ENCODE results near the gene ABCC6. TPM values are rescaled to one million over a fixed set of nuclear protein-coding genes. Genes with fewer than 3 reads are reported as not detected.
"Not testable (repeated sequence)": the region's sequence is repeated elsewhere in the genome, so short reads cannot be mapped to it uniquely, and the experiment has no call there.

Gene ABCC6
- total and polyA plus RNA-seq, 2 of the 4 experiments (the other 2 are of a cell fraction) = 0.36 to 1.3 TPM

GRCh38 chr16:16204552-16204951 is 18.7 kb downstream of the ABCC6 start:
- H4K5ac ChIP-seq (ENCODE audit: low read depth, low read length); dilution Hi-C loops (cut with HindIII; ENCODE audit: low sequenced_read_pairs, unreplicated experiment); DNase-seq: not testable (repeated sequence)

GRCh38 chr16:16203494-16203893 is 19.8 kb downstream of the ABCC6 start:
- H3K79me1 ChIP-seq (ENCODE audit: low read depth in 1 of 2, low read length in 2 of 2); DNase-seq; H3K4me3 ChIP-seq (ENCODE audit: insufficient read depth, low read depth, low read length); H3K23ac ChIP-seq (ENCODE audit: low read depth, low read length); H2AFZ ChIP-seq (replicated peaks; ENCODE audit: low read length, poor library complexity); intact Hi-C loops (cut with micrococcal nuclease); BruUV-seq (replicated peaks); H2BK20ac ChIP-seq (ENCODE audit: low read depth, low read length); dilution Hi-C loops (cut with HindIII; ENCODE audit: low sequenced_read_pairs, unreplicated experiment); H3K36me3 ChIP-seq (ENCODE audit: control insufficient read depth, insufficient read depth, low read length); H4K91ac ChIP-seq (ENCODE audit: insufficient read depth, low read depth, low read length); H3K9me3 ChIP-seq (ENCODE audit: control insufficient read depth, insufficient read depth, low read length); H3K9me1 ChIP-seq (ENCODE audit: insufficient read depth, low read length); H3K4me1 ChIP-seq (ENCODE audit: control insufficient read depth, insufficient read depth, low read length); H3K4me2 ChIP-seq (ENCODE audit: low read depth, low read length); in situ Hi-C loops (cut with MboI; ENCODE audit: low sequenced_read_pairs); H3K56ac ChIP-seq (ENCODE audit: extremely low read depth, insufficient read depth, low read length); H3K9ac ChIP-seq (ENCODE audit: low read depth, low read length); H2BK15ac ChIP-seq (ENCODE audit: low read depth, low read length); H3K27me3 ChIP-seq (ENCODE audit: control insufficient read depth, insufficient read depth, low read length); ATAC-seq (ENCODE audit: low read depth); H3K18ac ChIP-seq (ENCODE audit: low read depth, low read length); H2AK9ac ChIP-seq (replicated peaks; ENCODE audit: low read depth, low read length, poor library complexity); POLR2A ChIA-PET (ENCODE audit: unreplicated experiment); H2AK5ac ChIP-seq (ENCODE audit: low read depth, low read length); H2BK5ac ChIP-seq (ENCODE audit: low read depth, low read length, poor library complexity, severe bottlenecking); H2BK120ac ChIP-seq (ENCODE audit: low read depth, low read length); H4K20me1 ChIP-seq (ENCODE audit: insufficient read depth, low read length); H3K27ac ChIP-seq (ENCODE audit: insufficient read depth, low read length); CTCF ChIA-PET; H4K8ac ChIP-seq (ENCODE audit: low read depth in 2 of 2, low read length in 2 of 2); H4K5ac ChIP-seq (ENCODE audit: low read depth, low read length); H3K4ac ChIP-seq (ENCODE audit: low read depth, low read length); H3K14ac ChIP-seq (replicated peaks; ENCODE audit: low read depth, low read length): not testable (repeated sequence)
- WGBS, 2 experiments (ENCODE audit: extremely low coverage in 2 of 2, insufficient read length in 1 of 2) = no CpG with 5 or more reads among the region's 6 CpGs

More at GRCh38 chr16:16204552-16204951, 18.7 kb downstream of the ABCC6 start:
- H2AK5ac ChIP-seq (ENCODE audit: low read depth, low read length); H2BK20ac ChIP-seq (ENCODE audit: low read depth, low read length); H3K4me1 ChIP-seq (ENCODE audit: control insufficient read depth, insufficient read depth, low read length); in situ Hi-C loops (cut with MboI; ENCODE audit: low sequenced_read_pairs); H2BK120ac ChIP-seq (ENCODE audit: low read depth, low read length); H3K14ac ChIP-seq (replicated peaks; ENCODE audit: low read depth, low read length); CTCF ChIA-PET; POLR2A ChIA-PET (ENCODE audit: unreplicated experiment); H3K9ac ChIP-seq (ENCODE audit: low read depth, low read length); H2AK9ac ChIP-seq (replicated peaks; ENCODE audit: low read depth, low read length, poor library complexity); intact Hi-C loops (cut with micrococcal nuclease); H3K4me3 ChIP-seq (ENCODE audit: insufficient read depth, low read depth, low read length); H3K27me3 ChIP-seq (ENCODE audit: control insufficient read depth, insufficient read depth, low read length); H3K4me2 ChIP-seq (ENCODE audit: low read depth, low read length); H3K4ac ChIP-seq (ENCODE audit: low read depth, low read length); ATAC-seq (ENCODE audit: low read depth); H3K9me1 ChIP-seq (ENCODE audit: insufficient read depth, low read length); H2BK15ac ChIP-seq (ENCODE audit: low read depth, low read length); H2BK5ac ChIP-seq (ENCODE audit: low read depth, low read length, poor library complexity, severe bottlenecking); H4K8ac ChIP-seq (ENCODE audit: low read depth in 2 of 2, low read length in 2 of 2); H3K27ac ChIP-seq (ENCODE audit: insufficient read depth, low read length); H2AFZ ChIP-seq (replicated peaks; ENCODE audit: low read length, poor library complexity); H3K36me3 ChIP-seq (ENCODE audit: control insufficient read depth, insufficient read depth, low read length); H4K20me1 ChIP-seq (ENCODE audit: insufficient read depth, low read length); H3K23ac ChIP-seq (ENCODE audit: low read depth, low read length); H3K79me1 ChIP-seq (ENCODE audit: low read depth in 1 of 2, low read length in 2 of 2); BruUV-seq (replicated peaks); H3K56ac ChIP-seq (ENCODE audit: extremely low read depth, insufficient read depth, low read length); H3K18ac ChIP-seq (ENCODE audit: low read depth, low read length); H3K9me3 ChIP-seq (ENCODE audit: control insufficient read depth, insufficient read depth, low read length); H4K91ac ChIP-seq (ENCODE audit: insufficient read depth, low read depth, low read length): not testable (repeated sequence)
- no CpG with 5 or more reads among the region's 8 CpGs for WGBS, 2 experiments (ENCODE audit: extremely low coverage in 2 of 2, insufficient read length in 1 of 2)

Measured in IMR-90 (cell line).